CD14-positive monocyte (primary cell): ENCODE results near the gene CHML. TPM values are rescaled to one million over a fixed set of nuclear protein-coding genes. Genes with fewer than 3 reads are reported as not detected.
"Not testable (repeated sequence)": the region's sequence is repeated elsewhere in the genome, so short reads cannot be mapped to it uniquely, and the experiment has no call there.

ENCODE experiments used
- DNase-seq, 3 donors: peaks; one replicate each; pipeline ENCODE4 v3.0.0-alpha.2; 2011 to 2022
- H2AFZ ChIP-seq: 2 replicates; pipeline ENCODE4 v1.6.0; 2012; ENCODE audit warnings: mild to moderate bottlenecking, low read depth, low read length, inconsistent platforms; ENCODE audit not compliant: insufficient read depth, poor library complexity, severe bottlenecking
- H3K27ac ChIP-seq, 2 donors: 1 replicate in 1 of 2; 2 replicates in 1 of 2; pipeline ENCODE4 v1.5.1; 2012 to 2013; ENCODE audit warnings: low read length in 2 of 2, control low read depth in 1 of 2, inconsistent platforms in 1 of 2, low read depth in 1 of 2, mild to moderate bottlenecking in 1 of 2
- H3K27me3 ChIP-seq, 2 donors: one replicate each; pipeline versions ENCODE4 v1.6.0 to v1.6.1; 2011 to 2013; ENCODE audit warnings: low read length in 2 of 2; ENCODE audit not compliant: control insufficient read depth in 2 of 2, insufficient read depth in 2 of 2
- H3K36me3 ChIP-seq, 2 donors: replicated peaks in 1 of 2; 1 replicate in 1 of 2; 2 replicates in 1 of 2; pipeline versions ENCODE4 v1.5.1 to v1.6.1; 2012 to 2013; ENCODE audit warnings: low read length in 2 of 2, control low read depth in 1 of 2, inconsistent platforms in 1 of 2, mild to moderate bottlenecking in 1 of 2; ENCODE audit not compliant: insufficient read depth in 2 of 2, control insufficient read depth in 1 of 2
- H3K4me1 ChIP-seq, 2 donors: 1 replicate in 1 of 2; 2 replicates in 1 of 2; pipeline versions ENCODE4 v1.5.1 to v1.6.1; 2012 to 2013; ENCODE audit warnings: low read length in 2 of 2, control low read depth in 1 of 2, inconsistent platforms in 1 of 2, mild to moderate bottlenecking in 1 of 2, moderate library complexity in 1 of 2; ENCODE audit not compliant: insufficient read depth in 2 of 2, control insufficient read depth in 1 of 2
- H3K4me2 ChIP-seq: replicated peaks from 2 replicates; pipeline ENCODE3; 2012; ENCODE audit warnings: low read length, moderate library complexity, mild to moderate bottlenecking; ENCODE audit not compliant: poor library complexity, severe bottlenecking; ENCODE audit errors: extremely low read depth
- H3K4me3 ChIP-seq, 3 experiments: fragments of 200-600 bp in 1 of 3; sonication (generic) in 1 of 3; replicated peaks in 1 of 3; 1 replicate in 2 of 3; 2 replicates in 1 of 3; pipeline ENCODE4 v1.5.1; 2011 to 2013; ENCODE audit warnings: low read length in 3 of 3, mild to moderate bottlenecking in 3 of 3, control low read depth in 2 of 3, low read depth in 2 of 3, inconsistent platforms in 1 of 3, moderate library complexity in 1 of 3
- H3K79me2 ChIP-seq: 2 replicates; pipeline ENCODE4 v1.6.0; 2012; ENCODE audit warnings: mild to moderate bottlenecking, control low read depth, inconsistent platforms, low read length, moderate library complexity; ENCODE audit not compliant: insufficient read depth
- H3K9ac ChIP-seq: 2 replicates; pipeline ENCODE4 v1.6.0; 2017; ENCODE audit warnings: low read length, mild to moderate bottlenecking; ENCODE audit not compliant: insufficient read depth, poor library complexity, severe bottlenecking
- H3K9me3 ChIP-seq, 2 donors: replicated peaks in 1 of 2; 1 replicate in 1 of 2; 2 replicates in 1 of 2; pipeline versions ENCODE4 v1.5.1 to v1.6.1; 2012 to 2013; ENCODE audit warnings: low read length in 2 of 2, control low read depth in 1 of 2; ENCODE audit not compliant: control insufficient read depth in 1 of 2, insufficient read depth in 1 of 2
- H4K20me1 ChIP-seq: 2 replicates; pipeline ENCODE4 v1.6.0; 2012; ENCODE audit warnings: mild to moderate bottlenecking, low read length, control low read depth, moderate library complexity; ENCODE audit not compliant: insufficient read depth
- H3K27ac Mint-ChIP-seq, 7 donors: one replicate each; pipeline ENCODE4 v1.8.0; 2020; ENCODE audit warnings: mild to moderate bottlenecking in 7 of 7, mixed read lengths in 7 of 7, moderate library complexity in 6 of 7, inconsistent platforms in 2 of 7
- H3K27me3 Mint-ChIP-seq, 3 donors: one replicate each; pipeline ENCODE4 v1.8.0; 2021 to 2022; ENCODE audit warnings: low read depth in 3 of 3, mild to moderate bottlenecking in 3 of 3, mixed read lengths in 3 of 3, moderate library complexity in 3 of 3, inconsistent platforms in 1 of 3
- H3K36me3 Mint-ChIP-seq, 2 donors: one replicate each; pipeline ENCODE4 v1.8.0; 2020; ENCODE audit warnings: mixed read lengths in 2 of 2, inconsistent platforms in 1 of 2, mild to moderate bottlenecking in 1 of 2
- H3K4me1 Mint-ChIP-seq: one replicate; pipeline ENCODE4 v1.8.0; 2020; ENCODE audit warnings: mild to moderate bottlenecking, mixed read lengths
- H3K4me3 Mint-ChIP-seq, 2 donors: one replicate each; pipeline ENCODE4 v1.8.0; 2020; ENCODE audit warnings: mild to moderate bottlenecking in 2 of 2, mixed read lengths in 2 of 2, moderate library complexity in 1 of 2
- H3K9me3 Mint-ChIP-seq, 7 donors: one replicate each; pipeline ENCODE4 v1.8.0; 2020 to 2022; ENCODE audit warnings: mixed read lengths in 7 of 7, mild to moderate bottlenecking in 6 of 7, moderate library complexity in 6 of 7, inconsistent platforms in 2 of 7
- WGBS: methylation state at CpG from one replicate; pipeline ENCODE4 v1.1.5; 2013; ENCODE audit warnings: missing lambda C conversion rate; ENCODE audit not compliant: insufficient coverage; 5-methylcytosine and 5-hydroxymethylcytosine counted together
- intact Hi-C, 2 donors: fragments of 100-400 bp; cut with micrococcal nuclease; formaldehyde crosslinking; loops; one replicate each; pipeline versions ENCODE4 v1.15.0 to v1.15.1; 2023
- polyA plus RNA-seq, 3 donors: library from polyadenylated mRNA; depleted of rRNA in 1 of 3; unstranded in 2 of 3; stranded (reverse) in 1 of 3; fragments of 300-500 nt in 2 of 3; fragments of >200 nt in 1 of 3; fragmentation: Illumina TruSeq in 2 of 3; gene quantifications; 1 replicate in 2 of 3; 2 replicates in 1 of 3; pipeline ENCODE4 v1.2.3, GENCODE V29; 2012 to 2021
- TF ChIP-seq, protein P1 (sequence below): fragments of 200-600 bp; IDR thresholded peaks from one replicate; pipeline ENCODE4 v1.8.0; 2022; ENCODE audit warnings: antibody characterized with exemption, mild to moderate bottlenecking

The CHML gene
- polyA plus RNA-seq, 3 donors: 3.4 to 6.6 (median 3.4) TPM

DNA sequence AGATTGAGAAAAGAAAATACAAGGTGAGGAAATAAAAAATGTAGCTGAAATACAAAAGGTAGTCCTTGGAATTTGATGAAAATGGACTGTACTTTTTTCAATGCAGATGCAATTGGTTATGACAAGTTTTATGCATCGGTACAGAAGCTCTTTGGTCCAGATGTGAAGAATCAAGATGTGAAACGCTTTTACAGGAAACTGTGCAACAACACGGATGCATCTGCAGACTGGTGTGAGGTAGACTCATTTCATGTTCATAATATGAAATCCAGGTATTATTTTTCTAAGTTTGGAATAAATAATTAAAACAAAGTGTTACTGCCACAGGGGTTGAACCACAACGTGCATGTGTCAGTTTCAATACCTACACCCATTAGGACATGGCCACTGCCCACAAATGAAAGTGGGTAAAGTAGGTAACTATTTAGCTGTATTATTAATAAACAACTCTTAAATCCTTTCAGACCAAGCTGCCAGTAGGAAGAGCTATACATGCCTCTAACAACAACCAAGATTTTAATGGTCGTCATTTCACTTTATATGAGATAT is 20.3 kb upstream of the CHML start:
- 100% methylated on average over 1 of the region's 5 CpGs for WGBS
- H3K79me2 ChIP-seq: no peaks in the 10 kb centered on the region
- no peak overlapping the region for H3K9ac ChIP-seq
- peaks cover 0 to 4% (median 0%) of the 10 kb centered on the region in 7 donors for H3K9me3 Mint-ChIP-seq
- no peak overlapping the region for H3K4me2 ChIP-seq
- H3K27ac ChIP-seq: no peak overlapping the region
- TF ChIP-seq, protein P1, sequence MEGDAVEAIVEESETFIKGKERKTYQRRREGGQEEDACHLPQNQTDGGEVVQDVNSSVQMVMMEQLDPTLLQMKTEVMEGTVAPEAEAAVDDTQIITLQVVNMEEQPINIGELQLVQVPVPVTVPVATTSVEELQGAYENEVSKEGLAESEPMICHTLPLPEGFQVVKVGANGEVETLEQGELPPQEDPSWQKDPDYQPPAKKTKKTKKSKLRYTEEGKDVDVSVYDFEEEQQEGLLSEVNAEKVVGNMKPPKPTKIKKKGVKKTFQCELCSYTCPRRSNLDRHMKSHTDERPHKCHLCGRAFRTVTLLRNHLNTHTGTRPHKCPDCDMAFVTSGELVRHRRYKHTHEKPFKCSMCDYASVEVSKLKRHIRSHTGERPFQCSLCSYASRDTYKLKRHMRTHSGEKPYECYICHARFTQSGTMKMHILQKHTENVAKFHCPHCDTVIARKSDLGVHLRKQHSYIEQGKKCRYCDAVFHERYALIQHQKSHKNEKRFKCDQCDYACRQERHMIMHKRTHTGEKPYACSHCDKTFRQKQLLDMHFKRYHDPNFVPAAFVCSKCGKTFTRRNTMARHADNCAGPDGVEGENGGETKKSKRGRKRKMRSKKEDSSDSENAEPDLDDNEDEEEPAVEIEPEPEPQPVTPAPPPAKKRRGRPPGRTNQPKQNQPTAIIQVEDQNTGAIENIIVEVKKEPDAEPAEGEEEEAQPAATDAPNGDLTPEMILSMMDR: no peak
- H4K20me1 ChIP-seq: no peaks in the 10 kb centered on the region
- H3K4me1 Mint-ChIP-seq: peaks cover 4% of the 10 kb centered on the region
- no peak for DNase-seq
- H3K4me3 ChIP-seq: no peak overlapping the region
- no peak overlapping the region for H3K27ac Mint-ChIP-seq
- no peaks in the 10 kb centered on the region for H3K9me3 ChIP-seq
- no peaks in the 10 kb centered on the region for H3K27me3 ChIP-seq
- H3K36me3 ChIP-seq: no peaks in the 10 kb centered on the region
- no peak overlapping the region for H2AFZ ChIP-seq
- H3K4me3 Mint-ChIP-seq: no peak overlapping the region
- peaks cover 0 to 8% (median 2%) of the 10 kb centered on the region in 3 donors for H3K27me3 Mint-ChIP-seq
- H3K4me1 ChIP-seq: no peaks in the 10 kb centered on the region
- intact Hi-C loops: no loop called here
- H3K36me3 Mint-ChIP-seq: no peaks in the 10 kb centered on the region

DNA sequence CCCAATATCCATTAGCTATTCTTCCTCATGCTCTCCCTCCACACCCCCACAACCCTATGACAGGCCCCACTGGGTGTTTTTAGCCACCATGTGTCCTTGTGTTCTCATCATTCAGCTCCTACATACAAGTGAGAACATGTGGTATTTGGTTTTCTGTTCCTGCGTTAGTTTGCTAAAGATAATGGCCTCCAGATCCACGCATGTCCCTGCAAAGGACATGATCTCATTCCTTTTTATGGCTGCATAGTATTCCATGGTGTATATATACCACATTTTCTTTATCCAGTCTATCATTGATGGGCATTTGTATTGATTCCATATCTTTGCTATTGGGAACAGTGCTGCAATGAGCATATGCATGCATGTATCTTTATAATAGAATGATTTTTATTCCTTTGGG is 18.8 kb upstream of the CHML start:
- H3K9me3 Mint-ChIP-seq, H3K9ac ChIP-seq, H3K9me3 ChIP-seq, H3K4me3 Mint-ChIP-seq, H4K20me1 ChIP-seq, H3K36me3 Mint-ChIP-seq, H3K27me3 ChIP-seq, H3K4me1 ChIP-seq, H3K79me2 ChIP-seq, DNase-seq, H3K4me1 Mint-ChIP-seq, H3K27ac ChIP-seq, H3K4me2 ChIP-seq, H3K4me3 ChIP-seq, H2AFZ ChIP-seq, H3K36me3 ChIP-seq, H3K27me3 Mint-ChIP-seq, intact Hi-C loops, H3K27ac Mint-ChIP-seq: not testable (repeated sequence)
- no CpG with 5 or more reads among the region's 2 CpGs for WGBS
